ENCODE measurements around the gene RTN4IP1.

The RTN4IP1 gene

GRCh38 chr6:106643061-106643460 lies 13.8 kb upstream of the RTN4IP1 start:
- no peak overlapping the region for H3K27ac Mint-ChIP-seq
- H3K4me1 Mint-ChIP-seq, result no peaks in the 10 kb centered on the region
- H3K36me3 Mint-ChIP-seq (ENCODE audit: low read depth), result peaks cover 57% of the 10 kb centered on the region
- H3K4me3 Mint-ChIP-seq, result no peak overlapping the region
- H3K9me3 Mint-ChIP-seq, result no peaks in the 10 kb centered on the region
- H3K27me3 Mint-ChIP-seq (ENCODE audit: low read depth), result no peaks in the 10 kb centered on the region
- no peak for TF ChIP-seq CTCF (IDR thresholded peaks at IDR 0.05; ENCODE audit: unreplicated experiment in 3 of 3)

DNA sequence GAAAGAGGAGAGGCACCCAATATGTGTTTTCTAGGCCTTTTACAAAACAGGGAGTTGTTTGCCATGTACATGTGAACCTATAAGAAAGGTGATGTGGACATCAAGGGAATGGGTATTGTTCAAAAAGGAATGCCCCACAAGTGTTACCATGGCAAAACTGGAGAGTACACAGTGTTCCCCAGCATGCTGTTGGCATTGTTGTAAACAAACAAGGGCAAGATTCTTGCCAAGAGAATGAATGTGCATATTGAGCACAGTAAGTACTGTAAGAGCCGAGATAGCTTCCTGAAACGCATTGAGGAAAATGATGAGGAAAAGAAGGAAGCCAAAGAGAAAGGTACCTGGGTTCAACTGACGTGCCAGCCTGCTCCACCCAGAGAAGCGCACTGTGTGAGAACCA lies 13.2 kb upstream of the RTN4IP1 start:
- H3K27me3 Mint-ChIP-seq (ENCODE audit: low read depth), result no peaks in the 10 kb centered on the region
- H3K9me3 Mint-ChIP-seq, result no peaks in the 10 kb centered on the region
- H3K4me3 Mint-ChIP-seq, result no peak overlapping the region
- H3K4me1 Mint-ChIP-seq, result no peaks in the 10 kb centered on the region
- H3K36me3 Mint-ChIP-seq (ENCODE audit: low read depth), result peaks cover 57% of the 10 kb centered on the region
- TF ChIP-seq CTCF (IDR thresholded peaks at IDR 0.05; ENCODE audit: unreplicated experiment in 3 of 3), result no peak
- no peak overlapping the region for H3K27ac Mint-ChIP-seq

GRCh38 chr6:106639812-106640211 lies 10.5 kb upstream of the RTN4IP1 start:
- H3K4me3 Mint-ChIP-seq, result no peak overlapping the region
- TF ChIP-seq CTCF (IDR thresholded peaks at IDR 0.05; ENCODE audit: unreplicated experiment in 3 of 3), result no peak
- no peaks in the 10 kb centered on the region for H3K4me1 Mint-ChIP-seq
- no peak overlapping the region for H3K27ac Mint-ChIP-seq
- H3K9me3 Mint-ChIP-seq, result no peaks in the 10 kb centered on the region
- no peaks in the 10 kb centered on the region for H3K27me3 Mint-ChIP-seq (ENCODE audit: low read depth)
- peaks cover 45% of the 10 kb centered on the region for H3K36me3 Mint-ChIP-seq (ENCODE audit: low read depth)

DNA sequence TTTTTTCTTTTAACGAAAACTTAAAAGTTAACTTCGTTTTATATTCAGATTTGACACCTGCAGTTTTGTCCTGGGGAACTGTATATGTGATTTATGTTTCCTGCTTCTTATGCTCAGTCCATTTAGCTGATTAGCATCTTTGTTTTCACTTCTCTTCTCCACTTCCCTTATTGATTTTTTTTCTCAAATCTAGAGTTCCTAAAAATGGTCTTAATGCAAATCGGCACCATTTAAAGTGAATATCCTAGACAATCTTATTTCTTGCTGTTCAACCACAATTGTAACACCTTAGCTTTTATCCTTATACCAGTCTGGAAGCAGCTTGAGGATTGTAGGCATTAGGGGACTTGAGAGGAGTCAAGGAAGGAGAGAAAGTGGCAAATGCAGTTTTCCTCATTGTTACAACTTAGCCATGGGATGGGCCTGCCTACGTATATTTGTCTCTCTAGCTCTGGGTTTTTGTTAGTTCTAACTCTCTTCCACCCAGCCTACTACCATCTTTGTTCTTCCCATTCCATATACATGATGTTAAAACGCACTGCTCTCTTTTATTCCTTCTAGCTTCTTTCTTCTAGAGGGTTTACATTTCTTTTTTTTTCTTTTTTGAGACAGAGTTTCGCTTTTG lies 8.5 kb upstream of the RTN4IP1 start:
- Mint-ChIP-seq H3K27me3 (ENCODE audit: low read depth) (no peaks in the 10 kb centered on the region), H3K4me1 (no peaks in the 10 kb centered on the region), H3K4me3 (no peak overlapping the region), H3K9me3 (no peaks in the 10 kb centered on the region), H3K36me3 (ENCODE audit: low read depth) (peaks cover 26% of the 10 kb centered on the region), H3K27ac (no peak overlapping the region)
- no peak for TF ChIP-seq CTCF (IDR thresholded peaks at IDR 0.05; ENCODE audit: unreplicated experiment in 3 of 3)

GRCh38 chr6:106637051-106637716 lies 7.9 kb upstream of the RTN4IP1 start:
- H3K36me3 Mint-ChIP-seq (ENCODE audit: low read depth), result peaks cover 22% of the 10 kb centered on the region
- no peak overlapping the region for H3K4me3 Mint-ChIP-seq
- no peaks in the 10 kb centered on the region for H3K27me3 Mint-ChIP-seq (ENCODE audit: low read depth)
- TF ChIP-seq CTCF (IDR thresholded peaks at IDR 0.05; ENCODE audit: unreplicated experiment in 3 of 3), result no peak
- no peaks in the 10 kb centered on the region for H3K4me1 Mint-ChIP-seq
- no peak overlapping the region for H3K27ac Mint-ChIP-seq
- H3K9me3 Mint-ChIP-seq, result no peaks in the 10 kb centered on the region

DNA sequence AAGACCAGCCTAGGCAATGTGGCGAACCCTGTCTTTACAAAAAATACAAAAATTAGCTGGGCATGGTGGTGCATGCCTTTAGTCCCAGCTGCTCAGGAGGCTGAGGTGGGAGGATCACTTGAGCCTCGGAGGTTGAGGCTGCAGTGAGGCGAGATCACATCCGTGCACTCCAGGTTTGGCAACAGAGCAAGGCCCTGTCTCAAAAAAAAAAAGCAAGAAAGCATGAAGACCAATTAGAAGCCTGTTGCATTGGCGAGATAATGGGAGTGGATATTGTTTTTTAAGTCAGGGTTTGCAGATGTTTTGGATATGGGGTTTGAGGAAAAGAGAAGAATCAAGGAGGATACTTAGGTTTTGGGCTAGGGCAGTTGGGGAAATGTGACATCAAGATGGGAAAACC lies 5.3 kb upstream of the RTN4IP1 start:
- TF ChIP-seq CTCF (IDR thresholded peaks at IDR 0.05; ENCODE audit: unreplicated experiment in 3 of 3), result no peak
- no peaks in the 10 kb centered on the region for H3K27me3 Mint-ChIP-seq (ENCODE audit: low read depth)
- peaks cover 18% of the 10 kb centered on the region for H3K36me3 Mint-ChIP-seq (ENCODE audit: low read depth)
- no peak overlapping the region for H3K27ac Mint-ChIP-seq
- H3K9me3 Mint-ChIP-seq, result no peaks in the 10 kb centered on the region
- no peak overlapping the region for H3K4me3 Mint-ChIP-seq
- H3K4me1 Mint-ChIP-seq, result peaks cover 6% of the 10 kb centered on the region
